GM18870 (cell line): Measurements from ENCODE around the gene FSTL4.
"Not testable (repeated sequence)": the region's sequence is repeated elsewhere in the genome, so short reads cannot be mapped to it uniquely, and the experiment has no call there.

ENCODE experiments used
- ATAC-seq: cut with Tn5 transposase; IDR thresholded peaks from one replicate; pipeline ENCODE4 v1.9.1; 2021; ENCODE audit warnings: moderate library complexity; ENCODE audit not compliant: unreplicated experiment

The FSTL4 gene

GRCh38 chr5:133205204-133205603 lies 407.1 kb downstream of the FSTL4 start:
- ATAC-seq = no peak

GRCh38 chr5:133203317-133204305 lies 408.7 kb downstream of the FSTL4 start:
- no peak for ATAC-seq

- ATAC-seq = no peak
Measured at GRCh38 chr5:133202066-133202665, 410.2 kb downstream of the FSTL4 start.

- no peak for ATAC-seq
Measured at GRCh38 chr5:133201310-133201709, 411.0 kb downstream of the FSTL4 start.

- ATAC-seq = no peak
Measured at GRCh38 chr5:133200256-133200655, 412.1 kb downstream of the FSTL4 start.

GRCh38 chr5:133199417-133200178 lies 412.7 kb downstream of the FSTL4 start:
- no peak for ATAC-seq

- no peak for ATAC-seq
Measured at GRCh38 chr5:133198511-133198910, 413.8 kb downstream of the FSTL4 start.

- ATAC-seq = no peak
Measured at GRCh38 chr5:133196441-133197085, 415.8 kb downstream of the FSTL4 start.

GRCh38 chr5:133195250-133195649 lies 417.1 kb downstream of the FSTL4 start:
- ATAC-seq = no peak

GRCh38 chr5:133193794-133194193 lies 418.5 kb downstream of the FSTL4 start:
- ATAC-seq = no peak

- no peak for ATAC-seq
Measured at GRCh38 chr5:133192716-133193115, 419.6 kb downstream of the FSTL4 start.

GRCh38 chr5:133189881-133190280 lies 422.5 kb downstream of the FSTL4 start:
- ATAC-seq = no peak

- ATAC-seq = no peak
Measured at GRCh38 chr5:133179405-133179804, 432.9 kb downstream of the FSTL4 start.

GRCh38 chr5:133170756-133171387 lies 441.5 kb downstream of the FSTL4 start:
- ATAC-seq = not testable (repeated sequence)

- ATAC-seq = no peak
Measured at GRCh38 chr5:133164759-133165158, 447.6 kb downstream of the FSTL4 start.

- ATAC-seq = no peak
Measured at GRCh38 chr5:133163839-133164238, 448.5 kb downstream of the FSTL4 start.

- no peak for ATAC-seq
Measured at GRCh38 chr5:133159543-133159942, 452.8 kb downstream of the FSTL4 start.

GRCh38 chr5:133155326-133155969 lies 456.9 kb downstream of the FSTL4 start:
- ATAC-seq = no peak

GRCh38 chr5:133154274-133155075 lies 457.9 kb downstream of the FSTL4 start:
- no peak for ATAC-seq
